Daoy (cell line): ENCODE results near the gene PAPOLA. TPM values are rescaled to one million over a fixed set of nuclear protein-coding genes. Genes with fewer than 3 reads are reported as not detected.

Experiments used
- DNase-seq: peaks from one replicate; pipeline ENCODE4 v3.0.0-alpha.2; 2015; ENCODE audit warnings: low read depth
- total RNA-seq: library from RNA; depleted of rRNA; stranded (reverse); fragments of >200 nt; shearing (Covaris generic); gene quantifications from 2 replicates; pipeline ENCODE4 v1.2.3, GENCODE V29; 2014

The PAPOLA gene
- total RNA-seq, 1 experiment from 2014 or later: 93.3 TPM

- no peak for DNase-seq
These were observed 63.6 kb downstream of the PAPOLA start for GRCh38 chr14:96565811-96566210.

GRCh38 chr14:96567289-96567899 is 65.2 kb downstream of the PAPOLA start:
- no peak for DNase-seq

GRCh38 chr14:96568621-96569020 is 66.4 kb downstream of the PAPOLA start:
- no peak for DNase-seq

GRCh38 chr14:96571311-96571710 is 69.1 kb downstream of the PAPOLA start:
- no peak for DNase-seq

- DNase-seq: no peak
These were observed 71.4 kb downstream of the PAPOLA start for GRCh38 chr14:96573473-96574100.

GRCh38 chr14:96574171-96574632 is 72.0 kb downstream of the PAPOLA start:
- no peak for DNase-seq

- peak; percentile 46 for DNase-seq
These were observed 72.8 kb downstream of the PAPOLA start for GRCh38 chr14:96574633-96575632.

- no peak for DNase-seq
These were observed 74.2 kb downstream of the PAPOLA start for GRCh38 chr14:96576359-96576758.

GRCh38 chr14:96576937-96577336 is 74.8 kb downstream of the PAPOLA start:
- DNase-seq: no peak

- no peak for DNase-seq
These were observed 76.4 kb downstream of the PAPOLA start for GRCh38 chr14:96578619-96579018.

GRCh38 chr14:96579358-96579757 is 77.2 kb downstream of the PAPOLA start:
- DNase-seq: no peak

GRCh38 chr14:96579855-96580254 is 77.7 kb downstream of the PAPOLA start:
- no peak for DNase-seq

GRCh38 chr14:96580566-96580965 is 78.4 kb downstream of the PAPOLA start:
- no peak for DNase-seq

- no peak for DNase-seq
These were observed 78.8 kb downstream of the PAPOLA start for GRCh38 chr14:96581026-96581425.

- no peak for DNase-seq
These were observed 79.7 kb downstream of the PAPOLA start for GRCh38 chr14:96581902-96582301.

GRCh38 chr14:96582411-96582961 is 80.3 kb downstream of the PAPOLA start:
- no peak for DNase-seq

- no peak for DNase-seq
These were observed 80.8 kb downstream of the PAPOLA start for GRCh38 chr14:96582995-96583394.

GRCh38 chr14:96583569-96584041 is 81.4 kb downstream of the PAPOLA start:
- DNase-seq: no peak

GRCh38 chr14:96584199-96584906 is 82.2 kb downstream of the PAPOLA start:
- peak; percentile 82 for DNase-seq

- DNase-seq: no peak
These were observed 82.9 kb downstream of the PAPOLA start for GRCh38 chr14:96584907-96585671.

- DNase-seq: no peak
These were observed 83.5 kb downstream of the PAPOLA start for GRCh38 chr14:96585672-96586013.
